K562 (cell line): ENCODE data around the gene DLGAP1. TPM values are rescaled to one million over a fixed set of nuclear protein-coding genes. Genes with fewer than 3 reads are reported as not detected.

Experiments used
- CHD7 ChIP-seq: fragments of 200-600 bp; sonication (generic); IDR thresholded peaks from one replicate; pipeline ENCODE4 v1.6.1; 2012; ENCODE audit warnings: mild to moderate bottlenecking, low read depth, low read length, inconsistent platforms
- DNMT1 ChIP-seq: fragments of 450-650 bp; IDR thresholded peaks from 2 replicates; pipeline ENCODE4 v1.6.1; 2016; ENCODE audit warnings: antibody characterized with exemption, mild to moderate bottlenecking
- ELF2 ChIP-seq: fragments of 250-450 bp; sonication (Bioruptor Pico); IDR thresholded peaks from 2 replicates; pipeline ENCODE4 v1.5.0; 2021; ENCODE audit warnings: mild to moderate bottlenecking
- RBFOX2 ChIP-seq: fragments of 200-400 bp; formaldehyde crosslinking; IDR thresholded peaks from 2 replicates; pipeline ENCODE4 v1.6.1; 2017; ENCODE audit warnings: low read depth, mild to moderate bottlenecking, low read length, moderate library complexity
- SPI1 ChIP-seq: IDR thresholded peaks from 2 replicates; pipeline ENCODE4 v1.6.1; 2011; ENCODE audit warnings: low read depth, low read length, control low read depth, borderline replicate concordance
- TCF7L2 ChIP-seq: fragments of 150-350 bp; IDR thresholded peaks from 2 replicates; pipeline ENCODE4 v1.6.1; 2016; ENCODE audit warnings: low read depth, mild to moderate bottlenecking, low read length, moderate library complexity
- ZNF592 ChIP-seq: fragments of 450-650 bp; IDR thresholded peaks from 2 replicates; pipeline ENCODE4 v1.6.1; 2017; ENCODE audit warnings: antibody characterized with exemption, mild to moderate bottlenecking
- polyA plus RNA-seq, 8 experiments: library from polyadenylated mRNA; depleted of rRNA in 4 of 8; stranded (reverse) in 5 of 8; unstranded in 3 of 8; fragments of >200 nt; fragmentation: Nextera tagmentation in 2 of 8; fragmentation: Illumina TruSeq in 1 of 8; extraction: Ambion mirVana in 2 of 8; extraction: Trizol in 1 of 8; gene quantifications; 2 replicates each; pipeline versions ENCODE4 v1.2.1 to v1.2.3, GENCODE V29; 2011 to 2014; ENCODE audit warnings: inconsistent platforms in 1 of 8, missing spikeins in 1 of 8
- total RNA-seq, 7 experiments: library from RNA; depleted of rRNA in 6 of 7; stranded (reverse); fragments of >200 nt in 6 of 7; fragmentation: Illumina TruSeq in 2 of 7; extraction: Trizol in 2 of 7; gene quantifications; 2 replicates each; pipeline versions ENCODE4 v1.2.1 to v1.2.3, GENCODE V29; 2011 to 2021; ENCODE audit warnings: low replicate concordance in 1 of 7
- TF ChIP-seq, protein P1 (sequence below), 2 experiments: fragments of 200-800 bp in 1 of 2; sonication (Bioruptor generic) in 1 of 2; sonication (generic) in 1 of 2; formaldehyde crosslinking in 1 of 2; IDR thresholded peaks in 1 of 2; conservative IDR thresholded peaks in 1 of 2; 2 replicates each; pipeline versions ENCODE4 v1.5.0 to v1.6.1; 2016 to 2020; ENCODE audit warnings: missing compliant biosample characterization in 1 of 2, missing genetic modification characterization in 1 of 2, missing genetic modification reagents in 1 of 2

DLGAP1 gene
- total and polyA plus RNA-seq, 9 of the 15 experiments (the other 6 are each of a cell fraction or from before 2014, with no cell fraction given), result 0.04 to 0.22 (median 0.08) TPM

DNA sequence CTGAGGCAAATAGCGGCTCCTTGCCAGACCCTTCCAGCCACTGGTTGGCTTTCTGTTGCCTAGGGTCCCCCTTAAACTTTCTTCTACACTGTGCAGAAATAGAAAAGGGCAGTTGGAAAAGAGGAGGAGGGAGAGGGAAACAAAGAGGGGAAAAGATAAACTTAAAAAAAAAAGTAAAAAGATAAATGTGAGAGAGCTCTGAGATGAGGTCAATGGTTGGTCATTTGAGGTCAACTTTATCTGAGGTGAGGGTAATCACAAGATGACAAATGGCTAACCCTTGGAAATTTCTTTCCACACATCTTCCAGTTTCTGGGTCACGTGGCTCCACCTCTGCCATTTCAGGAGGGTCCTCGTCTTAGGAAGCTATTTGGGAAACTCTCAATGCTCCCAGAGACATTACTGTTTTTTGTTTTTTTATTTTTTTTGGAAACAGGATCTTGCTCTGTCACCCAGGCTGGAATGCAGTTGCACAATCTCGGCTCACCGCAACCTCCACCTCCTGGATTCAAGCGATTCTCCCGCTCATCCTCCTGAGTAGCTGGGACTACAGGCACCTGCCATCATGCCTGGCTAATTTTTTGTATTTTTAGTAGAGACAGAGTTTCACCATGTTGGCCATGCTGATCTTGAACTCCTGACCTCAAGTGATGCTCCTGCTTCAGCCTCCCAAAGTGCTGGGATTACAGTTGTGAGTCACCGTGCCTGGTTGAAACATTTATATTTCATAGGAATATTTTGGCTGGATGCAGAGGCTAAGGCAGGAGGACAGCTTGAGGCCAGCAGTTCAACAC, 805.3 kb downstream of the DLGAP1 start (continued):
- no peak for TF ChIP-seq CHD7
- TF ChIP-seq ZNF592, result no peak
- no peak for TF ChIP-seq SPI1
- TF ChIP-seq, protein P1, sequence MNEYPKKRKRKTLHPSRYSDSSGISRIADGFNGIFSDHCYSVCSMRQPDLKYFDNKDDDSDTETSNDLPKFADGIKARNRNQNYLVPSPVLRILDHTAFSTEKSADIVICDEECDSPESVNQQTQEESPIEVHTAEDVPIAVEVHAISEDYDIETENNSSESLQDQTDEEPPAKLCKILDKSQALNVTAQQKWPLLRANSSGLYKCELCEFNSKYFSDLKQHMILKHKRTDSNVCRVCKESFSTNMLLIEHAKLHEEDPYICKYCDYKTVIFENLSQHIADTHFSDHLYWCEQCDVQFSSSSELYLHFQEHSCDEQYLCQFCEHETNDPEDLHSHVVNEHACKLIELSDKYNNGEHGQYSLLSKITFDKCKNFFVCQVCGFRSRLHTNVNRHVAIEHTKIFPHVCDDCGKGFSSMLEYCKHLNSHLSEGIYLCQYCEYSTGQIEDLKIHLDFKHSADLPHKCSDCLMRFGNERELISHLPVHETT (CRISPR knock-in tag; conservative IDR thresholded peaks at IDR 0.05 in 1 of 2, IDR thresholded peaks at IDR 0.05 in 1 of 2), result no peak
- no peak for TF ChIP-seq TCF7L2
- no peak for TF ChIP-seq ELF2 (CRISPR knock-in tag)
- TF ChIP-seq DNMT1, result no peak
- TF ChIP-seq RBFOX2, result no peak
